WTC11 (cell line): Measurements from ENCODE around the gene MAML3. TPM values are rescaled to one million over a fixed set of nuclear protein-coding genes. Genes with fewer than 3 reads are reported as not detected.

Experiments
- ATAC-seq: fragments of 200-7000 bp; cut with Tn5 transposase; 2 replicates; pipeline ENCODE4 v1.10.0; 2021; ENCODE audit warnings: mild to moderate bottlenecking, moderate library complexity
- CTCF ChIA-PET: fragments of 300-600 bp; sonication (Branson Sonifier 250); formaldehyde crosslinking; loops from one replicate; lab custom pipeline; 2021; ENCODE audit warnings: antibody characterized with exemption; lab: Charles Lee
- POLR2A ChIA-PET: fragments of 350-600 bp; sonication (Branson Sonifier 250); formaldehyde crosslinking; loops from one replicate; lab custom pipeline; 2021; ENCODE audit warnings: antibody characterized with exemption; lab: Charles Lee
- DNase-seq: peaks from one replicate; pipeline ENCODE4 v3.0.0; 2021; ENCODE audit warnings: low spot score
- H3K27ac Mint-ChIP-seq: 2 replicates; pipeline ENCODE4 v1.8.0; 2021; ENCODE audit warnings: mixed read lengths
- H3K27me3 Mint-ChIP-seq: 2 replicates; pipeline ENCODE4 v1.8.0; 2021; ENCODE audit warnings: low read depth, mild to moderate bottlenecking, moderate library complexity, mixed read lengths
- H3K36me3 Mint-ChIP-seq: 2 replicates; pipeline ENCODE4 v1.8.0; 2021; ENCODE audit warnings: mixed read lengths
- H3K4me1 Mint-ChIP-seq: 2 replicates; pipeline ENCODE4 v1.8.0; 2022; ENCODE audit warnings: mixed read lengths
- H3K4me3 Mint-ChIP-seq: 2 replicates; pipeline ENCODE4 v1.8.0; 2021; ENCODE audit warnings: mild to moderate bottlenecking, moderate library complexity, mixed read lengths
- H3K9me3 Mint-ChIP-seq: 2 replicates; pipeline ENCODE4 v1.8.0; 2021; ENCODE audit warnings: mixed read lengths
- CBFB ChIP-seq: sonication (generic); formaldehyde crosslinking; IDR thresholded peaks from 2 replicates; pipeline ENCODE4 v1.8.1; 2022; ENCODE audit warnings: mild to moderate bottlenecking, low read depth, missing genetic modification reagents
- ELF4 ChIP-seq: sonication (generic); formaldehyde crosslinking; IDR thresholded peaks from 2 replicates; pipeline ENCODE4 v1.8.1; 2022; ENCODE audit warnings: low read depth, mild to moderate bottlenecking, moderate library complexity, missing genetic modification reagents
- ESRRA ChIP-seq: sonication (generic); formaldehyde crosslinking; IDR thresholded peaks from 2 replicates; pipeline ENCODE4 v1.8.1; 2022; ENCODE audit warnings: mild to moderate bottlenecking, missing genetic modification reagents, borderline replicate concordance
- GABPB1 ChIP-seq: sonication (generic); formaldehyde crosslinking; IDR thresholded peaks from 2 replicates; pipeline ENCODE4 v1.8.1; 2023; ENCODE audit warnings: mild to moderate bottlenecking, missing genetic modification reagents
- GRHL2 ChIP-seq: fragments of 250-450 bp; sonication (Bioruptor Pico); IDR thresholded peaks from 2 replicates; pipeline ENCODE4 v1.8.0; 2022; ENCODE audit warnings: mild to moderate bottlenecking, moderate library complexity; ENCODE audit not compliant: insufficient replicate concordance, severe bottlenecking
- HMGA2 ChIP-seq: fragments of 250-450 bp; sonication (Bioruptor Pico); IDR thresholded peaks from 2 replicates; pipeline ENCODE4 v1.4.0; 2021; ENCODE audit warnings: mild to moderate bottlenecking, moderate library complexity
- NR1H2 ChIP-seq: sonication (generic); formaldehyde crosslinking; IDR thresholded peaks from 2 replicates; pipeline ENCODE4 v1.9.0; 2021; ENCODE audit warnings: mild to moderate bottlenecking, moderate library complexity, missing genetic modification reagents
- OVOL2 ChIP-seq: fragments of 250-450 bp; sonication (Bioruptor Pico); IDR thresholded peaks from 2 replicates; pipeline ENCODE4 v1.9.0; 2021; ENCODE audit warnings: mild to moderate bottlenecking, borderline replicate concordance
- TEAD4 ChIP-seq: sonication (generic); formaldehyde crosslinking; IDR thresholded peaks from 2 replicates; pipeline ENCODE4 v1.8.0; 2022; ENCODE audit warnings: mild to moderate bottlenecking, missing genetic modification reagents
- TP53 ChIP-seq: sonication (generic); formaldehyde crosslinking; IDR thresholded peaks from 2 replicates; pipeline ENCODE4 v1.8.1; 2023; ENCODE audit warnings: mild to moderate bottlenecking, missing genetic modification reagents
- ZNF416 ChIP-seq: fragments of 250-450 bp; sonication (Bioruptor Pico); IDR thresholded peaks from 2 replicates; pipeline ENCODE4 v1.9.0; 2021; ENCODE audit warnings: mild to moderate bottlenecking, inconsistent platforms
- ZNF423 ChIP-seq: fragments of 250-450 bp; sonication (Bioruptor Pico); IDR thresholded peaks from 2 replicates; pipeline ENCODE4 v2.1.2; 2022; ENCODE audit warnings: mild to moderate bottlenecking, moderate library complexity
- ZNF671 ChIP-seq: fragments of 250-450 bp; sonication (Bioruptor Pico); IDR thresholded peaks from 2 replicates; pipeline ENCODE4 v1.8.0; 2021; ENCODE audit warnings: mild to moderate bottlenecking
- total RNA-seq: library from RNA; stranded (reverse); gene quantifications from 3 replicates; pipeline ENCODE4 v1.2.3, GENCODE V29; 2021
- TF ChIP-seq, protein P1 (sequence below): fragments of 250-450 bp; sonication (Bioruptor Pico); IDR thresholded peaks from 2 replicates; pipeline ENCODE4 v1.9.0; 2021; ENCODE audit warnings: mild to moderate bottlenecking, borderline replicate concordance
- TF ChIP-seq, protein P2 (sequence below): sonication (generic); formaldehyde crosslinking; IDR thresholded peaks from 2 replicates; pipeline ENCODE4 v1.8.1; 2023; ENCODE audit warnings: mild to moderate bottlenecking, missing genetic modification reagents, moderate library complexity
- TF ChIP-seq, protein P3 (sequence below): sonication (generic); formaldehyde crosslinking; IDR thresholded peaks from 2 replicates; pipeline ENCODE4 v1.8.1; 2023; ENCODE audit warnings: mild to moderate bottlenecking, missing genetic modification reagents, moderate library complexity
- TF ChIP-seq, protein P4 (sequence below): fragments of 250-450 bp; sonication (Bioruptor Pico); IDR thresholded peaks from 2 replicates; pipeline ENCODE4 v1.9.0; 2021; ENCODE audit warnings: mild to moderate bottlenecking
- TF ChIP-seq, protein P5 (sequence below): fragments of 250-450 bp; sonication (Bioruptor Pico); IDR thresholded peaks from 2 replicates; pipeline ENCODE4 v1.9.0; 2021; ENCODE audit warnings: mild to moderate bottlenecking
- TF ChIP-seq, protein P6 (sequence below): sonication (generic); formaldehyde crosslinking; IDR thresholded peaks from 2 replicates; pipeline ENCODE4 v1.8.0; 2022; ENCODE audit warnings: mild to moderate bottlenecking, missing genetic modification reagents

The MAML3 gene
- total RNA-seq, 1 experiment from 2014 or later: 7.4 TPM

DNA sequence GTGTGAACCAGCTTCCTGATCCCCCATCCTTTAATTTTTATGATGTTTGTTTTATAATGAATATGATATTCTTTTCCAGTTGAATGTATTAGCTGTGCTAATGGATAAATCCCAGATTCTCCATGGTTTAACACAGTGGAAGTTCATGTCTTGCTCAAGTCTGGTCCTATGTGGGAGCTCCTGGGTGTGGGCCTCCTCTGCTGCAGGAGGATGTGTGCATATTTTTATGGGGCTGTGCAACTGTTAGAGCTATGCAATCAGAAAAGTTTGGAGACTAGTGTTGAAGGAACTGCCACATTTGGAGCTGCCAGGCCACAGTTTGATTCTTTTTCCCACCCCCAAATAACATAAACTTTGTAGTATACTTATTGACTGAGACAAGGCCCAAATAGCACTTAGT is 463.6 kb downstream of the MAML3 start (continued):
- TF ChIP-seq GRHL2 (CRISPR knock-in tag): no peak
- TF ChIP-seq CBFB (CRISPR knock-in tag): no peak
- TF ChIP-seq, protein P1, sequence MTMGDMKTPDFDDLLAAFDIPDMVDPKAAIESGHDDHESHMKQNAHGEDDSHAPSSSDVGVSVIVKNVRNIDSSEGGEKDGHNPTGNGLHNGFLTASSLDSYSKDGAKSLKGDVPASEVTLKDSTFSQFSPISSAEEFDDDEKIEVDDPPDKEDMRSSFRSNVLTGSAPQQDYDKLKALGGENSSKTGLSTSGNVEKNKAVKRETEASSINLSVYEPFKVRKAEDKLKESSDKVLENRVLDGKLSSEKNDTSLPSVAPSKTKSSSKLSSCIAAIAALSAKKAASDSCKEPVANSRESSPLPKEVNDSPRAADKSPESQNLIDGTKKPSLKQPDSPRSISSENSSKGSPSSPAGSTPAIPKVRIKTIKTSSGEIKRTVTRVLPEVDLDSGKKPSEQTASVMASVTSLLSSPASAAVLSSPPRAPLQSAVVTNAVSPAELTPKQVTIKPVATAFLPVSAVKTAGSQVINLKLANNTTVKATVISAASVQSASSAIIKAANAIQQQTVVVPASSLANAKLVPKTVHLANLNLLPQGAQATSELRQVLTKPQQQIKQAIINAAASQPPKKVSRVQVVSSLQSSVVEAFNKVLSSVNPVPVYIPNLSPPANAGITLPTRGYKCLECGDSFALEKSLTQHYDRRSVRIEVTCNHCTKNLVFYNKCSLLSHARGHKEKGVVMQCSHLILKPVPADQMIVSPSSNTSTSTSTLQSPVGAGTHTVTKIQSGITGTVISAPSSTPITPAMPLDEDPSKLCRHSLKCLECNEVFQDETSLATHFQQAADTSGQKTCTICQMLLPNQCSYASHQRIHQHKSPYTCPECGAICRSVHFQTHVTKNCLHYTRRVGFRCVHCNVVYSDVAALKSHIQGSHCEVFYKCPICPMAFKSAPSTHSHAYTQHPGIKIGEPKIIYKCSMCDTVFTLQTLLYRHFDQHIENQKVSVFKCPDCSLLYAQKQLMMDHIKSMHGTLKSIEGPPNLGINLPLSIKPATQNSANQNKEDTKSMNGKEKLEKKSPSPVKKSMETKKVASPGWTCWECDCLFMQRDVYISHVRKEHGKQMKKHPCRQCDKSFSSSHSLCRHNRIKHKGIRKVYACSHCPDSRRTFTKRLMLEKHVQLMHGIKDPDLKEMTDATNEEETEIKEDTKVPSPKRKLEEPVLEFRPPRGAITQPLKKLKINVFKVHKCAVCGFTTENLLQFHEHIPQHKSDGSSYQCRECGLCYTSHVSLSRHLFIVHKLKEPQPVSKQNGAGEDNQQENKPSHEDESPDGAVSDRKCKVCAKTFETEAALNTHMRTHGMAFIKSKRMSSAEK (CRISPR knock-in tag): no peak

DNA sequence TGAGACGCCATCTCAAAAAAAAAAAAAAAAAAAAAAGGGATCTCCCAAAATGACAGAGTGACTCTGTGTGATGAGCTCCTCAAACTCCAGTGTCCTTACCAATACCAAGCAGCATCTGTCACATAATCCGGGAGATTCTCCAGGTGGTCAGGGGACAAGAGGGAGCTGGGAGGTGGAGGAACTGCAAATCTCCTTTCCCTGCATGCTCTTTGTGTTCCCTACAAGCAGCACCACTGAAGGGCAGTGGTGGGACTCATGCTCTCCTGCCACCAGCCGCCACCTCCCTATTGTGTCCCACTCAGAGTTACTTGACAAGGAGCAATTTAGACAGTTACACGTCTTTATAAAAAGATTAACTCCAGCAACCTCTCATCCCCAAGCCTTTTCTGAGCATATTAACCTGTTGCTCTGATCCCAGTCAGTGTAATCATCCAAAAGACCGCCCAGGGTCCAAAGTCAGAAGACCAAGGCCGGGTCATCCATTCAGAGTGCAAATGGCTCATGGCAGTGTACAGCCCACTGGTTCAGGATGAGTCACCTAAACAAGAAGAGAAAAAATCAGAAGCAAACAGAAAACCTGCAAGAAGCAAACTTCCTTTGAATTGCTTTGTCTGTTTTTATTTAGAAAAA is 464.8 kb downstream of the MAML3 start:
- H3K27me3 Mint-ChIP-seq: peaks cover 2% of the 10 kb centered on the region; the same call in 1 of the 2 replicates
- CTCF ChIA-PET: interaction anchor here (0.8 to 2.2 kb wide), 3 partner anchors 8 to 32 kb away, joined by 3 to 6 read pairs (median 4); no protein-coding TSS in a partner anchor
- POLR2A ChIA-PET: interaction anchor here (0.7 kb wide), 2 partner anchors 145 to 788 kb away, joined by 3 read pairs; no protein-coding TSS in a partner anchor
- no peaks in the 10 kb centered on the region; the same call in 1 of the 2 replicates for H3K9me3 Mint-ChIP-seq
- TF ChIP-seq, protein P2, sequence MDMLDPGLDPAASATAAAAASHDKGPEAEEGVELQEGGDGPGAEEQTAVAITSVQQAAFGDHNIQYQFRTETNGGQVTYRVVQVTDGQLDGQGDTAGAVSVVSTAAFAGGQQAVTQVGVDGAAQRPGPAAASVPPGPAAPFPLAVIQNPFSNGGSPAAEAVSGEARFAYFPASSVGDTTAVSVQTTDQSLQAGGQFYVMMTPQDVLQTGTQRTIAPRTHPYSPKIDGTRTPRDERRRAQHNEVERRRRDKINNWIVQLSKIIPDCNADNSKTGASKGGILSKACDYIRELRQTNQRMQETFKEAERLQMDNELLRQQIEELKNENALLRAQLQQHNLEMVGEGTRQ: no peak
- peak; percentile 72 for TF ChIP-seq GABPB1 (CRISPR knock-in tag)
- no peak for DNase-seq
- ATAC-seq: no peak
- no peak overlapping the region for H3K4me3 Mint-ChIP-seq
- H3K4me1 Mint-ChIP-seq: no peaks in the 10 kb centered on the region
- H3K27ac Mint-ChIP-seq: no peak overlapping the region
- H3K36me3 Mint-ChIP-seq: peaks cover 8% of the 10 kb centered on the region; the same call in 1 of the 2 replicates

DNA sequence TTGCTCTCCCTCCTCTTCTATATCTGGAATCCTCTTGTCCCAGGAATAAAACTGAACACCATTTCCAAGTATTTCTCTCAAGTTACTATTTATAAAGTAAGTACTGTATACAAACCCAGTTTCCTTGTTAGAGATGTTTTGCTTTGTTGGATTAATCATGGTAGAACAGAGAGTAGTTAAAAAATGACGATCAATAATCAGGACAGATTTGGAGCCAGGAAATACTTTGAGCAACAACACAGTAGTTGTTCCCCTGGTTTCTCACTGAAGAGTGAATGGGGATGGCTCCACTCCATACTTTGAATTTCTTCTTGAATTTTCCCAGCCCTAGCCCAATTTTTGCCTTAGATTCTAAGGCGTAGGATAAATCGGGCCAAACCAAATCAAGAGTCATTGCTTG is 467.0 kb downstream of the MAML3 start:
- Mint-ChIP-seq H3K27me3 (peaks cover 2% of the 10 kb centered on the region; the same call in 1 of the 2 replicates), H3K9me3 (peaks cover 9% of the 10 kb centered on the region), H3K27ac (no peak overlapping the region), H3K4me3 (no peak overlapping the region), H3K36me3 (peaks cover 20% of the 10 kb centered on the region), H3K4me1 (peaks cover 2% of the 10 kb centered on the region)
- DNase-seq (no peak), ATAC-seq (no peak)
- ChIA-PET CTCF (interaction anchor here (2.2 kb wide), 1 partner anchor 30 kb away, joined by 6 read pairs; no protein-coding TSS in a partner anchor), POLR2A (no interaction called here)
- TF ChIP-seq, protein P3, sequence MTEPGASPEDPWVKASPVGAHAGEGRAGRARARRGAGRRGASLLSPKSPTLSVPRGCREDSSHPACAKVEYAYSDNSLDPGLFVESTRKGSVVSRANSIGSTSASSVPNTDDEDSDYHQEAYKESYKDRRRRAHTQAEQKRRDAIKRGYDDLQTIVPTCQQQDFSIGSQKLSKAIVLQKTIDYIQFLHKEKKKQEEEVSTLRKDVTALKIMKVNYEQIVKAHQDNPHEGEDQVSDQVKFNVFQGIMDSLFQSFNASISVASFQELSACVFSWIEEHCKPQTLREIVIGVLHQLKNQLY: no peak
- TF ChIP-seq, protein P4, sequence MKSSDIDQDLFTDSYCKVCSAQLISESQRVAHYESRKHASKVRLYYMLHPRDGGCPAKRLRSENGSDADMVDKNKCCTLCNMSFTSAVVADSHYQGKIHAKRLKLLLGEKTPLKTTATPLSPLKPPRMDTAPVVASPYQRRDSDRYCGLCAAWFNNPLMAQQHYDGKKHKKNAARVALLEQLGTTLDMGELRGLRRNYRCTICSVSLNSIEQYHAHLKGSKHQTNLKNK (CRISPR knock-in tag): no peak
- no peak for TF ChIP-seq TP53 (CRISPR knock-in tag)
- TF ChIP-seq ZNF416 (CRISPR knock-in tag): no peak
- TF ChIP-seq, protein P5, sequence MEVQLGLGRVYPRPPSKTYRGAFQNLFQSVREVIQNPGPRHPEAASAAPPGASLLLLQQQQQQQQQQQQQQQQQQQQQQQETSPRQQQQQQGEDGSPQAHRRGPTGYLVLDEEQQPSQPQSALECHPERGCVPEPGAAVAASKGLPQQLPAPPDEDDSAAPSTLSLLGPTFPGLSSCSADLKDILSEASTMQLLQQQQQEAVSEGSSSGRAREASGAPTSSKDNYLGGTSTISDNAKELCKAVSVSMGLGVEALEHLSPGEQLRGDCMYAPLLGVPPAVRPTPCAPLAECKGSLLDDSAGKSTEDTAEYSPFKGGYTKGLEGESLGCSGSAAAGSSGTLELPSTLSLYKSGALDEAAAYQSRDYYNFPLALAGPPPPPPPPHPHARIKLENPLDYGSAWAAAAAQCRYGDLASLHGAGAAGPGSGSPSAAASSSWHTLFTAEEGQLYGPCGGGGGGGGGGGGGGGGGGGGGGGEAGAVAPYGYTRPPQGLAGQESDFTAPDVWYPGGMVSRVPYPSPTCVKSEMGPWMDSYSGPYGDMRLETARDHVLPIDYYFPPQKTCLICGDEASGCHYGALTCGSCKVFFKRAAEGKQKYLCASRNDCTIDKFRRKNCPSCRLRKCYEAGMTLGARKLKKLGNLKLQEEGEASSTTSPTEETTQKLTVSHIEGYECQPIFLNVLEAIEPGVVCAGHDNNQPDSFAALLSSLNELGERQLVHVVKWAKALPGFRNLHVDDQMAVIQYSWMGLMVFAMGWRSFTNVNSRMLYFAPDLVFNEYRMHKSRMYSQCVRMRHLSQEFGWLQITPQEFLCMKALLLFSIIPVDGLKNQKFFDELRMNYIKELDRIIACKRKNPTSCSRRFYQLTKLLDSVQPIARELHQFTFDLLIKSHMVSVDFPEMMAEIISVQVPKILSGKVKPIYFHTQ (CRISPR knock-in tag): no peak
- no peak for TF ChIP-seq HMGA2 (CRISPR knock-in tag)
- TF ChIP-seq GRHL2 (CRISPR knock-in tag): no peak
- no peak for TF ChIP-seq ESRRA (CRISPR knock-in tag)
- no peak for TF ChIP-seq NR1H2 (CRISPR knock-in tag)
- TF ChIP-seq ZNF423: no peak
- TF ChIP-seq OVOL2: no peak
- TF ChIP-seq, protein P6, sequence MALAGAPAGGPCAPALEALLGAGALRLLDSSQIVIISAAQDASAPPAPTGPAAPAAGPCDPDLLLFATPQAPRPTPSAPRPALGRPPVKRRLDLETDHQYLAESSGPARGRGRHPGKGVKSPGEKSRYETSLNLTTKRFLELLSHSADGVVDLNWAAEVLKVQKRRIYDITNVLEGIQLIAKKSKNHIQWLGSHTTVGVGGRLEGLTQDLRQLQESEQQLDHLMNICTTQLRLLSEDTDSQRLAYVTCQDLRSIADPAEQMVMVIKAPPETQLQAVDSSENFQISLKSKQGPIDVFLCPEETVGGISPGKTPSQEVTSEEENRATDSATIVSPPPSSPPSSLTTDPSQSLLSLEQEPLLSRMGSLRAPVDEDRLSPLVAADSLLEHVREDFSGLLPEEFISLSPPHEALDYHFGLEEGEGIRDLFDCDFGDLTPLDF (CRISPR knock-in tag): no peak
- no peak for TF ChIP-seq TEAD4
- no peak for TF ChIP-seq ELF4
- TF ChIP-seq ZNF671: no peak
